ENCODE results near the gene NDFIP2.
"Not testable (repeated sequence)": the region's sequence is repeated elsewhere in the genome, so short reads cannot be mapped to it uniquely, and the experiment has no call there.

Gene NDFIP2

GRCh38 chr13:79593121-79593520 lies 112.2 kb downstream of the NDFIP2 start:
- POLR2A ChIA-PET: no interaction called here
- no peak for TF ChIP-seq CTCF (IDR thresholded peaks at IDR 0.05; ENCODE audit: control extremely low read depth, extremely low read depth, low read depth, missing control alignments)
- CTCF ChIA-PET: no interaction called here
- no peak for DNase-seq (ENCODE audit: extremely low spot score)

GRCh38 chr13:79593641-79594275 lies 112.8 kb downstream of the NDFIP2 start:
- ChIA-PET CTCF (interaction anchor here (1.6 kb wide), 1 partner anchor 9 kb away, joined by 3 read pairs; no protein-coding TSS in a partner anchor), POLR2A (no interaction called here)
- no peak for TF ChIP-seq CTCF (IDR thresholded peaks at IDR 0.05; ENCODE audit: control extremely low read depth, extremely low read depth, low read depth, missing control alignments)
- no peak for DNase-seq (ENCODE audit: extremely low spot score)

GRCh38 chr13:79600146-79600545 lies 119.2 kb downstream of the NDFIP2 start:
- DNase-seq (ENCODE audit: extremely low spot score); POLR2A ChIA-PET: not testable (repeated sequence)
- CTCF ChIA-PET: interaction anchor here (1.0 kb wide), 1 partner anchor 29 kb away, joined by 3 read pairs; no protein-coding TSS in a partner anchor

GRCh38 chr13:79602936-79603335 lies 122.0 kb downstream of the NDFIP2 start:
- CTCF ChIA-PET: no interaction called here

GRCh38 chr13:79604752-79605151 lies 123.8 kb downstream of the NDFIP2 start:
- no peak for DNase-seq (ENCODE audit: extremely low spot score)
- TF ChIP-seq CTCF (IDR thresholded peaks at IDR 0.05; ENCODE audit: control extremely low read depth, extremely low read depth, low read depth, missing control alignments): no peak
- CTCF ChIA-PET: no interaction called here
- POLR2A ChIA-PET: no interaction called here

More at GRCh38 chr13:79602936-79603335, 122.0 kb downstream of the NDFIP2 start:
- DNase-seq (ENCODE audit: extremely low spot score): no peak
- TF ChIP-seq CTCF (IDR thresholded peaks at IDR 0.05; ENCODE audit: control extremely low read depth, extremely low read depth, low read depth, missing control alignments): no peak
- POLR2A ChIA-PET: no interaction called here

Data from GM10248 (cell line).